HG03025 (cell line): Measurements from ENCODE around the gene SRGAP2B.
"Not testable (repeated sequence)": the region's sequence is repeated elsewhere in the genome, so short reads cannot be mapped to it uniquely, and the experiment has no call there.

Source experiments
- ATAC-seq: cut with Tn5 transposase; IDR thresholded peaks from one replicate; pipeline ENCODE4 v1.9.1; 2021; ENCODE audit warnings: mild to moderate bottlenecking, moderate library complexity; ENCODE audit not compliant: unreplicated experiment, low FRiP score

The SRGAP2B gene

DNA sequence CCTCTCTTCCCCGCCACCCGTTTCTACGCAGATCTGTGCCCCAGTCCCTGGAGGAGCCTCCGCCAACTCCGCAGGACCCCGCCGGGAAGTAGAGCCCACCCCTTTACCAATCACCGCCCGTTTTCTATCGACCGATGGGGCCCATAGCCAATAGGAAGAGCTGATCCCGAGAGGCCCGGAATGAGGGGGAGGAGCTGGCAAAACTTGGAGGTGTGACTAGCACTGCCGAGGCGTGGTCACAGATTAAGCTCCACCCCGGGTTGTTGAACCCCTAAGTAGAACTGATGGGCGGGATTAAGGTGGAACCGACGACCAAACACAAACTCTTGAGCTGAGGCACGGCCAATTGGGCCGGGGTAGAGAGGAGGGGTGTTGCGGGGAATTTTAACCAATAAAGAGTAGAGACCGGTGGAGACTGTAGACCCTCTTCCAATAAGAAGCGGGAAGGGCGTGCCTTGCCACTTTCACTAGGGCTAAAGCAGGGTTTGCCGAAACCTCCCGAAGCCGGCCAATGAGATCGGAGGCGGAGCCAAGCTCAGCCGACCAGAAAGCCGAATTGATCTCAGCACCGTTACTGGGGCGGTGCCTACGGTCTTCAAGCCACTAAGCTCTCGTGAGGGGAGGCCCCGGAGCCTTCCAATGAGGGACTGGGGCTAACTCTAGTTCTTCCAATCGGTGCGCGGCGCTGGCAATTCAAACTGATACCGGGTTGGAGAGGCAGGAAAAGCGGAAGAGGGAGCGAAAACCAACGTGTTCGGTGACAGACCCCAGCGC is at the start of gene SRGAP2B, which contains the start of gene FAM72D:
SRGAP2B (minus strand) TSS at position 45 of the 774 bp plus-strand sequence. CDS start 2,427 bp downstream, outside the sequence.
FAM72D (plus strand) TSS at position 691 of the 774 bp plus-strand sequence. CDS start 874 bp downstream, outside the sequence.
- ATAC-seq: peak; percentile 85

DNA sequence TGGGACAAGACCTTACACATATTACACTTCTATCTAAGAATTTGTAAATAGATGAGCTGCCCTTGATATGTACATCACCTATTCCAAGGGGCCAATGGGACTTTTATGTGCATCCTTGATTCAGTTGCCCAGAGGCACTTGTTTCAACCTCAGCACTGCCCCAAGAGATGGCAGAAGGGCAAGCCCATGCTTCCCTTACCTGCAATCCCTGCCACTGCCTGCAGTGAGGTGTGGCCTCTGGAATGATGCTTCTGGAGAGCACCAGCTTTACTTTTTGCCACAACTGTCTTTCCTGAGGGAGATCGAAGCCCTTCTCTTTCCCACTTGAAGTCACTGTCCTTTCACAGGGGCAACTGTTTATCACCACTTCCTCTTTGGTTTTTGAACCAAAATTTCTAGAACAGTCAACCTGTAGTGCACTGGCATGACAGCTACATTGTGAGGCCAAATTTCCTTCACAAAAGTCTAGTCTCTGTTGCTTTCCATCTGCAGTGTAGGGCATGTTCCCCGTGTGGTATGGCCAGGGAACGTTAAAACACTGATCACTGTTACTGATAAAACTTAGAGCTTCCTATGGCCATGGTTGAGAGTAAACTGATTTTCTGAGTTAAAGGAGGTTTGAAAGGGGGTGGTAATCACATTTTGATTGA is 49.3 kb upstream of the SRGAP2B start:
- ATAC-seq: not testable (repeated sequence)

DNA sequence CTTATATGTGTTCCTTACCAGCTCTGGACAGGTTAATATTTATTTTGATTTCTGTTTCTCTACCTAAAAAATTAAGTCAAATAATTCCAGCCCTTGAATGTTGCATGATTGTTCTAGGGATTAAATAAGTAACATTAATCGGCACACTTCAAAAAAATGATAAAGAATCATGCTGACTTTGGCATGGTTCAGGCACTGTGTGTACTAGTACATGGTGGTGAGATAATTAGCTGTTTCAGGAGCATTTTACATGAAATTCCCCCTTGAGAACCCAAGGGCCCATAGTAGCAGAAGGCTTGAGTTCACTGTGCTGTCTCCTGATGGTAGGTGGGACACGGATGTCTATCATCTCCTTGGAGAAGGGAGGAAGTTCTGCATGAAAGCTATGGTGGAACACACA is 45.4 kb upstream of the SRGAP2B start:
- not testable (repeated sequence) for ATAC-seq

GRCh38 chr1:145134476-145134875 is 39.3 kb upstream of the SRGAP2B start:
- not testable (repeated sequence) for ATAC-seq

DNA sequence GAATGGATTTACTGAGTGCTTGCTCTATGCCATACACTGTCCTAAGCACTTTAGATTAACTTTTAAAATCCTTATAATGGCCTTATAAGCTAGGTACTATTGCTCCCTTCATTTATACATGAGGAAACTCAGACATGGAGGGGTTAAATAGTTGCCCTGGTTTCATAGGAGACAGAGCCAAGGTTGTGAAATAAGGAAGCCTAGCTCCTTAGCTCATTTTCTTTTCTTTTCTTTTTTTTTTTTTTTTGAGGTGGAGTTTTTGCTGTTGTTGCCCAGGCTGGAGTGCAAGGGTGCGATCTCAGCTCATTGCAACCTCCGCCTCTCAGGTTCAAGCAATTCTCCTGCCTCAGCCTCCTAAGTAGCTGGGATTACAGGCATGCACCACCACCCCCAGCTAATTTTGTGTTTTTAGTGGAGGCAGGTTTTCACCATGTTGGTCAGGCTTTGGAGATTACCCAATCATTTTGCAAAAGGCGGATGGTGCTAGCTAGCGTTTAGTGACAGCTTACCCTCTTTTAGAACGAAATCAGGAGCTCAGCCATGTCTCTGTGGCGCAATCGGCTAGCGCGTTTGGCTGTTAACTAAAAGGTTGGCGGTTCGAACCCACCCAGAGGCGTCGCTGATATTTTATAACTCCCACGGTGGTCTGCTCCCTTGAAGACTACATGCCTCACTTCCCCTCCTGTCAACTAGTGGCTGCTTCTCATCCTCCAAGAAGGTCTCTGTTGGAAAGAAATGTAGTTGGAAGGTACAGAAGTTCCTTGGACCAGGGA is 33.8 kb upstream of the SRGAP2B start:
- not testable (repeated sequence) for ATAC-seq

DNA sequence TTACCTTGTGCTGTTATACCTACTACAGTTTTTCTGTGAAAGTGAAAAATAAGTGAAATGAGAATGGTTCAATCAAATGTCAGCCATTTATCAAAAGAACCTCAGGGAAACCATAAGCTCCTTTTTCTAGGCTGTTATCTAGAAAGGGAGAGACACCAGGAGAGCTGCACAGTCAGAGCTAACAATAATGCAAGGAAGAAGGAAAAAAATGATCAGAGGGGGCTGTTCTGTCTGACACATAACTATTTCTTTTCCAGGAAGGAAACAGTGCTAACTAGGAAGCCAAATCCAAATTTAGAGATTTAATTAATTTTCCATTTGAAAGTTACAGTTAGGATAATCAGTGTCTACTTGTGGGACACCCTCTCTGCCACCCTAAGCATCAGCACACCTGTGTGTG is 32.0 kb upstream of the SRGAP2B start:
- not testable (repeated sequence) for ATAC-seq

GRCh38 chr1:145125112-145125511 is 30.0 kb upstream of the SRGAP2B start:
- not testable (repeated sequence) for ATAC-seq

DNA sequence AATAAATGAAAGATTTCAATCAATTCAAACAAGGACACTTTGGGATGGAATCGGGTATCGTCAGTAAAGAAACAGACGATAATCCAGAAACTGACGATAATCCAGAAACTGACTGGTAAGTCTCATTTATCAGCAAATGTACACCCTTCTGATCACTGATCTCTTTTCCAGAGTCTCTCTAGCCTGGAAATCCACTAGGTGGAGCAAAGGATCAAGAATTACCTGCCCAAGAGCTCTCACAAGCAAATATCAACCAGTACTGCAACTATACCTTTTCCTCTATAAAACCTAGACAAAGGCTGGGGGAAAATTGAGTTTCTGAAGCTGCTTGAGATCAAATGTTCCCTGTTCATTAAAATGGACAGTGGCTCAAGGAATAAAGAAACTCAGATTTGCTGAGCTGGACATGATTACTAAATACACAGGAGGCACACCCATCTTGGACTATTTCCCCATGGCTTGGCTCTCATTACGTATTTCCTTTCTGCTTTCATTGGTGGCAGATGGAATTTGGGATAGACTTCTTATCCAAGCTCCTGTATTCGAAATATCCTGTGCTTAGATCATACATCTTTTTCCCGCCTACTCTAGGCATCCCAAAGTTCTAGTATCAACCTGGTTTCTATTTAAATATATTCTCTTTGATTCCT is 29.0 kb upstream of the SRGAP2B start:
- not testable (repeated sequence) for ATAC-seq

- ATAC-seq: not testable (repeated sequence)
Observed at GRCh38 chr1:145123062-145123395, 27.9 kb upstream of the SRGAP2B start.

DNA sequence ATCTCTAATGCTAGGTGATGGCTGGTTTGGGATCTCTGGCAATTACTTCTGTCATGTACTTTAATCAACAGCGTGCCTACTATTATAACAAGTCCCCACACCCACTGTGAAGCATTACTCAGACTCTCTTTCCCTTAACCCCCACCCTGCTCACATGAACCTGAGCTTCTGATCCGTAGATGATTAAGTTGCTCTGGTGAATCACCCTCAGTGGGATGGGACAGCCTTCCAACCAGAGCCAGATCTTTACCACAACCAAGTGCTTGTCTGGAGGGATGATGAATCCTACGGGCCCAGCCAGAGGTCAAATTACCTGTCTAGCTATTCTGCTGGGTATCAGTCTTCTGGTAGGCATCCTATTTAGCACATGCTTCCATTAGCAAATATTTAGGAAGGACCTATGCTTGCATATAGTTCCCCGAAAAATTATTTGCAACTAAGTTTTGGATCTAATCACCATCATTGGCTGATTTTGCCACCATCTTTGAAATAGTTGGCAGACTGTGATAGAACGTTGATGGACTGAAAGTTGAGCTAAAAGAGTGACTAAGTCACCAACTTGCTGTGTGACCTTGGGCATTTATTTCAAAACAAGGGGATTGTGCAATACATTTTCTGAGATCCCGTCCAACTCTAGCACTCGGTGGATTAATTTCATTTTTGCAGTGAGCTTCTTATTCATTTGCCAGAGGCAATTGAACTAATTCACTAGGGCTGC is 27.4 kb upstream of the SRGAP2B start:
- not testable (repeated sequence) for ATAC-seq

- ATAC-seq: not testable (repeated sequence)
Observed at GRCh38 chr1:145119842-145120241, 24.7 kb upstream of the SRGAP2B start.

DNA sequence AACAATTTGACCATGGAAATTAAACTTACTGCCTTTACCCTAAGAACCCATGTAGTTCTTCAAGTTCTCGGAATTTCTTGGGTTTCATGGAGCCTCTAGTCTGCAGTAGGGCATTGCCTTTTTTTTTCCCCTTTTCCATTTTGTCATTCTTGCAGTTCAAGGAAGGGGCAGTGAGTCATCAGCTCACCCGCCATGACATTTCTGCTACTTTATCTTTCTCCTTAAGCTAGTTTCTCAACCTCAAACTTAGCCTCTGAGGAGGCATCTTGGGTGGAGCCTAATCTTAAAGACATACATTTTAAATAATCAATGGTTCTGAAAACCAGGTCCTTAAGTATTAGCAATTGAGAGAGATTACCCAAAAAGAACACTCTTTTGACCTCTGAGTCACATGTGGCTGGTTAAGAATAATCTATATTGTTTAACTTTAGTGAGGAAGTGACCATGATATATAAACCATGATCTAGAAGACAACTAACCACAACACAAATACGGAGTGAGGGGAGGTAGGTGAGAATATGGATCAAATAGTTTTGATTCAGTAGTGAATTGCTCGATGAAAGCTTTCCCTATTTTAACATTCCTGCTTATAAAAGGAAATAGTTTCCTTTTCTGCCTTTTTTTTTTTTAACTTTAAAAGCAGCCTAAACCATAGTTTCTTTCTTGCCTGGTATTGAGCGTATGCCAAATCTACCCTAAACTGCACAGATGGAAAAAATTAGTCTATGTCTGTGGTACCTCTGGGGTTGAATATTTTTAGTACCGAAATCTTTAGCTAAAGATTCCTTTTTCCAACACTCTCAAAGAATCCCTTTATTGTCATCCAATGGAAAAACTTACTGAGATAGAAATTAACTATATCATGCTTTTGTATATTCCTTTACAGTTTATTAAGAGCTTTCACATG is 20.7 kb upstream of the SRGAP2B start:
- not testable (repeated sequence) for ATAC-seq

- not testable (repeated sequence) for ATAC-seq
Observed at GRCh38 chr1:145114560-145115057, 19.5 kb upstream of the SRGAP2B start.

DNA sequence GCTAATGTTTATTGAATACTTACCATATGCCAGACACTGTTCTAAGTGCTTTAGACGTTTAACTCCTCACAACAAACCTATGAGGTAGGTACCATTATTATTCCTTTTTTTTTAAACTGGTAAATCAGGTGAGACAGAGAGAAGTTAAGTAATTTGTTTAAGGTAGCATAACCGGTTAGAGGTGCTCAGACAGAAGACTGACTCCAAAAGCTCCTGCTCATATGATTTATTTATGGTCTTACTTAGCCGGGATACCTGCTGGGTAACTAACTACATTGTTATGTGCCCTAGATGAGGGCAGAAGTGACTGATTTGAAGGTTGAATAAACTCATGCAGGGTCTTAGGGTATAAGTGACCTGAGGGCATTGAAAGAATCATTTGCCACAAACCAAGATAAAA is 17.6 kb upstream of the SRGAP2B start:
- not testable (repeated sequence) for ATAC-seq

GRCh38 chr1:145111674-145112073 is 16.5 kb upstream of the SRGAP2B start:
- ATAC-seq: not testable (repeated sequence)

DNA sequence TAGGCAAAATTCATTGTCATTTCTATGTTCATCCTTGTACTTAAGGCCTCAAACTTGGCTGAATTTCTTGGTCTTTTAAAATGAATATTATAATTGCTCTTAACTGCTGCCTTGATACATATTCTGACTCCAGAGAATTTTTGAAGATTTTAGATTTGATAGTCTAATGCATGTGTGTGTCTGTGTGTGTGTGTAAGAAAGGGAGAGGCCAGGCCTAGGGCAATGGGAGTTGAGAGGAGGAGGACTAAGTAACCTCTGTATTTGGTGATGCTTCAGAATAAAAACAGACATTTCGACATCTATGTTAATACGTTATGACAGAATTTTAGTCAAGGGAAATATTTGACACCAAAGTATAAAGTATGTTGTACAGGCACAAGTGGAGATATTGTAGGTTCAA is 8.2 kb upstream of the SRGAP2B start:
- ATAC-seq: not testable (repeated sequence)

DNA sequence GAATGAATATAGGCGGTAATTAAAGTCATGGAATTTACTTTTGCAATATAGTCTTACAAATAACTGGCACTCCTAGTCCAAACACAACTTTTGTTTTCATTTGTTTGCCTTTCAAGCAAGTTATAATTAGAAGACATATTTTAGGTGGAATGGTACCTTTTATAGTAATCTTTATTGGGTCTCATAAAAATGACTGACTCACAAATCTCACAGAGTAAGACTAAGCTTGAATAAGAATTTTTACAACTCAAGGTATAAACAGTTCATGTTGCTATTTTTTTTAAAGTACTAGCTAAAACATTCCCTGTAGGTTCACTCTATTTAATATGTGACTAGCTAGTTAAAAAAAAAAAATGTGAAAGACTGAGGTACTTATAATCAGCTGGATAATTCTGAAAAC is 6.6 kb upstream of the SRGAP2B start:
- not testable (repeated sequence) for ATAC-seq

DNA sequence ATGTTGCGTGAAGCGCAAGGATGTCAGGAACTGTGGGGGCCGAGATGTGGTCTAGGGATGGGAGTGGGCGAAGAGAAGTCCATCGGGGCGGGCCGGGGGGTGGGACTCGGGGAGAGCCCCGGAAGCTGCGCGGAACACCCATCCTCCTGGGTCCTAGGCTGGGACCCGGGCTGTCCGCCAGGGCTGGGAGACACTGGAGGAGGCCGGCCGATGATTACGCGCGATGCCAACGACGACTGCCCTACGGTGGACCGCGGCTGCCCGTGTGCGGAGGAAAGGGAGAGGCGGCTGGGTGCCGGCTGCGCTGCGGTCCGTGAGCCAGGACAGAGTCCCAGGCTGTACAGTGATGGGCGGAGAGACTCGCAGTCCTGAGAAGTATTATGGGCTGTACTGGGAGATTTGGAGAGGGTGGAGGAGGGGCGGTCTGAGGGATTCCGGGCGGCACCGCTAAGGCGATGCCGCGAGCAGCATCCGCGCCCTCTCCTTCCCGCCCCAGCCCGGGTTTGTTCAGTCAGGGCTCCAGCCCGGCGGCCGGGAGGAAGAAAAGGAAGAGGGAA is 395 bp downstream of the SRGAP2B start:
- ATAC-seq: peak; percentile 1
